PC-3 (cell line): ENCODE measurements around the gene PPIA. TPM values are rescaled to one million over a fixed set of nuclear protein-coding genes. Genes with fewer than 3 reads are reported as not detected.

Experiments used
- ATAC-seq: fragments of 200-7000 bp; cut with Tn5 transposase; 2 replicates; pipeline ENCODE4 v1.9.1; 2020; ENCODE audit warnings: mild to moderate bottlenecking, moderate library complexity
- BruUV-seq: library from RNA; stranded (reverse); fragments of 400-500 nt; replicated peaks from 2 replicates; lab custom pipeline; 2021; lab: Mats Ljungman, UMichigan
- CTCF ChIA-PET: fragments of 300-600 bp; sonication (Branson Sonifier 250); formaldehyde crosslinking; loops from one replicate; lab custom pipeline; 2022; ENCODE audit warnings: antibody characterized with exemption; lab: Charles Lee
- POLR2A ChIA-PET: fragments of 300-600 bp; sonication (Branson Sonifier 250); formaldehyde crosslinking; loops from one replicate; lab custom pipeline; 2022; ENCODE audit warnings: antibody characterized with exemption; ENCODE audit not compliant: unreplicated experiment; lab: Charles Lee
- DNase-seq: peaks from one replicate; pipeline ENCODE4 v3.0.0-alpha.2; 2015
- H2AFZ ChIP-seq: fragments of 300-600 bp; sonication (generic); 2 replicates; pipeline ENCODE4 v1.6.0; 2016; ENCODE audit warnings: antibody characterized with exemption, low read length
- H3F3A ChIP-seq: fragments of 300-600 bp; sonication (generic); one replicate; pipeline ENCODE4 v1.6.0; 2017; ENCODE audit warnings: antibody characterized with exemption, low read length, control low read depth, mild to moderate bottlenecking; ENCODE audit not compliant: unreplicated experiment
- H3K27ac ChIP-seq: fragments of 300-600 bp; sonication (generic); 2 replicates; pipeline ENCODE4 v1.5.1; 2016; ENCODE audit warnings: mild to moderate bottlenecking, low read length
- H3K27me3 ChIP-seq: fragments of 300-600 bp; sonication (generic); 2 replicates; pipeline ENCODE4 v1.6.1; 2016; ENCODE audit warnings: low read length, mixed read lengths
- H3K36me3 ChIP-seq: fragments of 300-600 bp; sonication (generic); 2 replicates; pipeline ENCODE4 v1.6.1; 2016; ENCODE audit warnings: low read depth, mixed run types, low read length, mixed read lengths
- H3K4me1 ChIP-seq: fragments of 300-600 bp; sonication (generic); 2 replicates; pipeline ENCODE4 v1.5.1; 2016; ENCODE audit warnings: low read length; ENCODE audit not compliant: insufficient read depth
- H3K4me2 ChIP-seq: fragments of 300-600 bp; sonication (generic); 2 replicates; pipeline ENCODE4 v1.6.0; 2016; ENCODE audit warnings: low read length
- H3K4me3 ChIP-seq: fragments of 300-600 bp; sonication (generic); 2 replicates; pipeline ENCODE4 v1.5.1; 2016; ENCODE audit warnings: mild to moderate bottlenecking, low read length, mixed read lengths
- H3K79me2 ChIP-seq: fragments of 300-600 bp; sonication (generic); 2 replicates; pipeline ENCODE4 v1.6.1; 2017; ENCODE audit warnings: low read length, mixed read lengths
- H3K9ac ChIP-seq: fragments of 300-600 bp; sonication (generic); 2 replicates; pipeline ENCODE4 v1.6.0; 2016; ENCODE audit warnings: mild to moderate bottlenecking, low read length
- H3K9me2 ChIP-seq: fragments of 300-600 bp; sonication (generic); replicated peaks from 2 replicates; pipeline ENCODE4 v1.6.1; 2016; ENCODE audit warnings: mixed run types, low read length, mixed read lengths
- H3K9me3 ChIP-seq: fragments of 300-600 bp; sonication (generic); 2 replicates; pipeline ENCODE4 v1.6.1; 2016; ENCODE audit warnings: low read length, mixed read lengths
- H4K20me1 ChIP-seq: fragments of 300-600 bp; sonication (generic); 2 replicates; pipeline ENCODE4 v1.6.1; 2016; ENCODE audit warnings: low read length, mixed read lengths
- CTCF ChIP-seq: fragments of 300-600 bp; sonication (generic); conservative IDR thresholded peaks from 2 replicates; pipeline ENCODE4 v1.5.1; 2017; ENCODE audit warnings: antibody characterized with exemption, low read depth, mild to moderate bottlenecking, low read length
- EZH2 ChIP-seq: fragments of 300-600 bp; sonication (generic); IDR thresholded peaks from one replicate; pipeline ENCODE4 v1.6.1; 2017; ENCODE audit warnings: antibody characterized with exemption, mild to moderate bottlenecking, low read length; ENCODE audit not compliant: unreplicated experiment
- EZH2phosphoT487 ChIP-seq: fragments of 300-600 bp; sonication (generic); IDR thresholded peaks from 2 replicates; pipeline ENCODE4 v1.6.1; 2018; ENCODE audit warnings: mild to moderate bottlenecking, antibody characterized with exemption, low read length, borderline replicate concordance
- intact Hi-C: fragments of 100-400 bp; cut with micrococcal nuclease; formaldehyde crosslinking; loops from 2 replicates; pipeline ENCODE4 v1.9.0; 2023
- total RNA-seq: library from RNA; depleted of rRNA; stranded (reverse); fragments of >200 nt; gene quantifications from 2 replicates; pipeline ENCODE4 v1.2.3, GENCODE V29; 2014

Gene PPIA
- total RNA-seq, 1 experiment from 2014 or later: 4,136 TPM

- ATAC-seq (no peak), DNase-seq (no peak)
- no peaks in the 10 kb centered on the region for H4K20me1 ChIP-seq
- H3K9me3 ChIP-seq: no peaks in the 10 kb centered on the region
- H3K27me3 ChIP-seq: no peaks in the 10 kb centered on the region
- ChIA-PET POLR2A (no interaction called here), CTCF (no interaction called here)
- no peak overlapping the region for H3K4me2 ChIP-seq
- no peak for TF ChIP-seq CTCF
- no peak for TF ChIP-seq EZH2phosphoT487
- TF ChIP-seq EZH2: no peak
- H3F3A ChIP-seq: no peaks in the 10 kb centered on the region
- BruUV-seq: no TSS peak
- H2AFZ ChIP-seq: no peak overlapping the region
- no peaks in the 10 kb centered on the region for H3K9me2 ChIP-seq
- H3K4me3 ChIP-seq: no peak overlapping the region
- H3K9ac ChIP-seq: no peak overlapping the region
- intact Hi-C loops: no loop called here
- no peaks in the 10 kb centered on the region for H3K79me2 ChIP-seq
- no peaks in the 10 kb centered on the region for H3K4me1 ChIP-seq
- H3K36me3 ChIP-seq: no peaks in the 10 kb centered on the region
- no peak overlapping the region for H3K27ac ChIP-seq
These were observed 9.4 kb upstream of the PPIA start for GRCh38 chr7:44787041-44787440.

- Histone ChIP-seq H3K4me2 (no peak overlapping the region), H4K20me1 (no peaks in the 10 kb centered on the region), H3K36me3 (no peaks in the 10 kb centered on the region), H3K27me3 (no peaks in the 10 kb centered on the region), H3K4me3 (no peak overlapping the region), H3K27ac (no peak overlapping the region), H3K9ac (no peak overlapping the region), H3K79me2 (no peaks in the 10 kb centered on the region), H2AFZ (no peak overlapping the region), H3K4me1 (no peaks in the 10 kb centered on the region), H3F3A (no peaks in the 10 kb centered on the region), H3K9me2 (no peaks in the 10 kb centered on the region), H3K9me3 (no peaks in the 10 kb centered on the region)
- intact Hi-C loops: no loop called here
- DNase-seq (no peak), ATAC-seq (no peak)
- ChIA-PET POLR2A (no interaction called here), CTCF (no interaction called here)
- no TSS peak for BruUV-seq
- TF ChIP-seq CTCF (no peak), EZH2 (no peak), EZH2phosphoT487 (no peak)
These were observed 8.7 kb upstream of the PPIA start for GRCh38 chr7:44787762-44788161.

GRCh38 chr7:44789990-44790389, 6.5 kb upstream of the PPIA start:
- no peak for ATAC-seq
- Histone ChIP-seq H3K27ac (no peak overlapping the region), H2AFZ (no peak overlapping the region), H3K9ac (no peak overlapping the region), H3K79me2 (0 out of 2 replicates have a peak, but pooled peaks cover 7% of the 10 kb centered on the region), H3K4me3 (no peak overlapping the region), H4K20me1 (no peaks in the 10 kb centered on the region), H3K9me2 (no peaks in the 10 kb centered on the region), H3K9me3 (no peaks in the 10 kb centered on the region), H3K4me2 (no peak overlapping the region), H3F3A (no peaks in the 10 kb centered on the region), H3K27me3 (no peaks in the 10 kb centered on the region), H3K4me1 (no peaks in the 10 kb centered on the region), H3K36me3 (no peaks in the 10 kb centered on the region)
- intact Hi-C loops: no loop called here
- no peak for TF ChIP-seq CTCF
- no peak for TF ChIP-seq EZH2
- TF ChIP-seq EZH2phosphoT487: no peak
- ChIA-PET POLR2A (no interaction called here), CTCF (no interaction called here)
- BruUV-seq: no TSS peak
- DNase-seq: no peak
